Measurements from ENCODE around the gene CCDC73.
"Not testable (repeated sequence)": the region's sequence is repeated elsewhere in the genome, so short reads cannot be mapped to it uniquely, and the experiment has no call there.

GRCh38 chr11:32823617-32824016 is 29.2 kb upstream of the CCDC73 start:
- TF ChIP-seq CTCF (conservative IDR thresholded peaks at IDR 0.05); EZH2 (IDR thresholded peaks at IDR 0.05; ENCODE audit: low read depth): not testable (repeated sequence)
